Nucleus accumbens (tissue), 56 donors: Measurements from ENCODE around the gene HDAC9.

Experiments used
- DNase-seq, 56 donors: peaks; one replicate each; lab custom pipeline; 2025; lab: John Stamatoyannopoulos, UW

HDAC9 gene

DNA sequence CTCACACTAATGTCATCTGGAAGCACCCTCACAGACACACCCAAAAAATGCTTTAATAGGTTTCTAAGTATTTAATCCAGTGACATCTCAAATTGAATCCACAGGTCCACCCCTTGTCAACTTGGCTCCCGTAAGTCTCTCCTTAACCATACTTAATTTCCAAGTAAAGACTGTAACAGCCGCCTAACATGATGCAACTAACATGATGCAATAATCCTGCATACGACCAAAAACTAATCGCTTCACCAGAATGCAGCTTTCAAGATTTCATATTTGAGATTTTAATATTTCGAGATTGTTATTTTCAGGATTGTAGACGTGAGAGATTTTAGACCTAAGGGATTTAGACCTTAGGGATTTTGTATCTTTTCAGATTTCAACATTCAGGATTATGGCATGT is 3.7 kb upstream of the HDAC9 start:
- DNase-seq: no peak

DNA sequence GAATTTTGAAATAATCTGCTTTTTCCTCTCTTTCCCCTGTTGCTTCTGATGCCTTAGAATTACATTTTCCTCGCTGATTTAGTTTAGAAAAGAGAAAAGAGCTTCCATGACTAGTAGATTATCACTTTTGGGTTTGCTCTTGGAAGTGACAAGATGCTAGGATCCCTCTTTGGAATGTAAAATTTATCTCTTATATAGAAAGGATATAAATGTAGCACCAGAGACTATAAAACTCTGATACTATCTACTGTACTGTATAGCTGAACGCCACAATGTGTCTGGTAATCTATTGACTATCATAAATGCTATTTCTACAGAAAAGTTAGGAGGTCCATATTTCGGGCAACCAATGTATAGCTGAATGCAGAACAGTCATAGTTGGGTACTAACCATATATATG is 1.1 kb upstream of the HDAC9 start:
- no peak for DNase-seq

DNA sequence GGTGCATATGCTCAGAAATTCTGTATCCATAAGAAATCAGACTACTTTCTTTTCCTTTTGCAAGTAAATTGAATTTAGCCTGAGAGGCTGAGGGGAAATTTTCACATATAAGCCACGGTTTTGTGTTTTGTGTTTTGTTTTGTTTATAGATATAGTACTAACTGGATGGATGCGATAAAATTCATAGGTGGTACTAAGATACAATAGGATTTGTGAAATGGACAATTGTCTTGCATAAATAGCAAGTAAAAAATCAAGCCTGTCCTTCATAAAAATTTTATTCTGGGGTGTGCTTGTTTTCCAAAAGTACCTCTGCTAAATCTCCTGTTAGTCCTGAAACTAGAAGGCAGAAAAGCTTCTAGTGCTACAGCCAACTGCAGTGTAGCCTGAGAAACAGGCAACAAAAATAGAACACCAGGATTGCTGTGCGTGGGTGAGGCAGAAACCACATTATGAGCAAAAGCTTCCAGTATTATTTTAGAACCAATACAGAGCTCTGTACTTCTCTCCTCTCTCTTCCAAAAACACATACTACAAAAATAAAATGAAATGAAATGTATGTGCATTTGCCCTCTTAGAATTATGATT is 634 bp upstream of the HDAC9 start:
- peak in 13 of 56 donors; percentile 6 to 64 (median 19) for DNase-seq

DNA sequence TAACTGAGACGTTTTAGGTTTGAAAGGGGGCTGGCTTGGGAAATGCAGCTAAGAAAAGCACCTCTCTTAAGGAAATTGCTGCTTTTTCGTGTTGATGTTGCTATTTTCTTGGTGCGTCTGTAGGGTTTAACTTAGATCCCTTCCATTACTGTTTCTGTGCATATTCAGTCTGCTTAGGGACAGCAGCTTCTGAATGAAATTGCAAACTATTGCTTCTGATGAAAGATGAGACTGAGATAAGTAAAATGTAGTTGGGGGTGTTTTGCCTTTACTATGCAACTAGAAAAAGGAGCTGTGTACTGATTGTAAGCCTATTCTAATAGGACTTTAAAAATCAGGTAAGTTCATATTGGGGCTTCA is 772 bp downstream of the HDAC9 start:
- DNase-seq: no peak

DNA sequence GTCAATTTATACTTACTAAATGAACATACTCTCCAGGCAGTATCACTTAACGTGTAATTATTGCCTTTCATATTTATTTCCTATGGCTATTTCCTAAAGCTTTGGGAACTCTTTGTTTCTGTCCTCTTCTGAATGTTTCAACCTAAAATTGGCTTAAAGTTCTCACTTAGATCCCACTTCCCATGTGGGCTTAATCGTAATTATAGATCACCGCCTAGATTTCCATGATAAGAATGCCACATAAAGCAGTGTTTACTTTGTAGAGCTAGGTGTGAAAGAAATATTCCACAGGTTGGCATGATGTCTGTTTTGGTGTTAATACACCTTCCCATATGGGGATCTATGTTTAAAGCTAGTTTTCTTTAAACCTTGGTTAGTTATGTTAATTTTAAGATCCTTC is 1.5 kb downstream of the HDAC9 start:
- no peak for DNase-seq

DNA sequence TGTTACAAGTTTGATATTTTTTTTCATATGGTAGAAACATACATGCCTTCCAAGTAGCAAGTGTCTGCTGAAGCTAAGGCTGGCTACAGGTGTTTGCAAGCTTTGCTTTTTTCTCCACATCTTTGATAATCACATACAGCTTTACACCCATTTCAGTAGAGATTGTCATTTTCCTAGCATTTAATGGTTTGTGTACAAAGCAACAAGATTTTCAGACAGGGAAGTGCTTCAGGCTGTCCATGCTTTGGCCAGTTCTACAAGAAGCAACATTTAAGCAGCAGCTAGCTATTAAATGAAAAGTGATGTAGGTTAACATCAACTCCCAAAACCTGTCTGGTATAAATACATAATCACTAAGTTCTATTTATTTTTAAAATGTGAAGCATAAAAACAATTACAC is 2.3 kb downstream of the HDAC9 start:
- no peak for DNase-seq

DNA sequence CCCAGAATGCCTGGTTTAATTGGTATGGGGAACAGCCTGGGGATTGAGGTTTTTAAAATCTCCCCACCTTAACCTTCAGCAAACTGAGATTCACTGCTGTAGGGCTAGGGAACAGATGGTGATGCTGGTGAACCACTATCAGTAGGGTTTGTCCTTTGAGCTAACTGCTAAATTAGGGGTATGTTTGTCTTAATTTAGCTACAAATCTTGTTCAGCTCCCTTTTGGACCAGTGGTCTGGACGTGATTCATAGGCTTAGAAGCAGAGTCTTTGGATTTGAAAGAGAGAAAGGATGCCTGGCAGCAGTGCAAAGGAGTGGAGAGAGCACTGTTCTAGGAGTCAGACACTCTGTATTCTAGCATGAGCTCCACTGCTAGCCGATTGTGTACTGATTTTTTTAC is 2.8 kb downstream of the HDAC9 start:
- DNase-seq: no peak

DNA sequence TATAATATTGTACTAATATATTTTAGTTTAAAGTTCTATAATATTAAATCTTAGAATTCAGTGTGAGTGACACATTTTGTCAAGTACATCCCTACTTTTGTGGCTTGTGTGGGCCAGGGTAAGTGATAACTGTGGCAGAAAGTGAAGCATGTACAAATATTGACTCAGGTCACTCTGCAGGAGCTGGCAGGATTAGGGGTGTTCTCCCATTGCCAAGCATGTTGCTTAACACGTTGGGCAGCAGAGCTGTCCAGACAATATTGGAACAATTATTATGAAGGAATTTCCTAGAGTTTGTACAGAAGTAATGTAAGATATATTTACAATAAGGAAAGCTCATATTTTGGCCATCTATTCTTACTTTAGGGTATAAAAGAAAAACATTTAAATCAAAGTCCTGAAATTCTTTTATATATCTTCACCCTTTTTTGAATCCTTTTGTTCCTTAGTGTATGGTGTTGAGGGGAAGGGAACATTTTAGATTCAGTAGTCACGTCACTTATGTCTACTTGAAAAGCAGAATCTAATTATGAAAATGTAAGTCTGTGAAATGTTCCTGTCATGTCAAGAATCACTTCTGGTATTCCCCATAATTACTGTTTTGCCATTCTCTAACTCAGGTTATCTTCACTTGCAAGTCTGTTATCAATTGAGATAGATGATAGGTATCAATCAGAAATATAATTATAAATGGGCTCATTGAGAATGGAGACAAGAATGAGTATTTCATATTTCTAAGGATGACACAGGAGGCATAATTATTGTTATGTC is 4.0 kb downstream of the HDAC9 start:
- no peak for DNase-seq

DNA sequence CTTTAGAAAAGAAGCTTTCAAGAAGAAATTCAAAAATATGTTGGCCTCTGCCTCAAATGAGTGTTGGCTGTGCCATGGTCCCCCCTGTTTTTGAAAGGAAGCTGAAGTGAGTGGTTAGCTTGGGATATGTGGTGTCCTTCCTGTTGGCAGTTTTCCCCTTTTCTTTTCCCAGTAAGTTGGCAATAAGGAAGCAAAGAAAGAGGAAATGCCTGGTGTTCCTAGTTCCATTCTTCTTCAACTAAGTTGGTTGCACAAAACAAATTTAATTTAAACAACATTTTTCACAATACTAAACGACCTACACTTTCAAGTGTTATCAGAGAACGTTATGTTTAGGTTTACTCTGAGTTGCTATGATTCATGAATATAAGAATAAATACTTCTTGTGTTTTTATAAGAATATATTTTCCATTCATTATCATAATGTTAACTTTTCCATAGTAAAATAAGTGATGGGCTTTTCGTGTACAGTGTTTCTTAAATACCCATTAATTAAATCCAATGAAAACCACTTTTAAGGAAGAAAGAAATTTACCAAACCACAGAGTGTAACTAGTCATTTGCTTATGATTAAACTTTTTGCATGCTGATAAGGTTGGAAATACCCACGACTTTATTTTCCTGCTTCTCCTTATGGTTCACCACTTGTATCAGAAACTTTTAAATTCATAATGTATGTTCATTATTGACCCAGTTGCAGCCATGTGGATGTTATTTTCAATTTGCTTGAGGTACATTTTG is 7.7 kb downstream of the HDAC9 start:
- no peak for DNase-seq

DNA sequence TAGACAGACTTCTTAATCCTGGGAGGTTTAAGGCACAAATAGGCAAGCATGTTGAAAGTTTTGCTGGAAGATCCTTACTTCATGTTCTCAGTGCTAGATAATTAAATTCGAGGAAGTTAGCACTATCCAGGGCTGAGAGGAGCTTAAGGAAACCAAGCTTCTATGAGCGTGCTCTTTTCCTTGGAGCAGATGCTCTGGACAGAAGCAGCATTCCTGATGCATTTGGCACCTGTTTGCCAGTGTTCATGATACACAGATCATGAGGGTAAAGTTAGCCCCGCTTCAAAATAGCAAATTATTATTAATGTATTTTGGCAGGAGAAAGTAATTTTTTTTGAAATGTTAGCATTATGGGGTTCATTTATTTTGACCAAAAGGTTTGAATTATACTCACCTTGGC is 9.4 kb downstream of the HDAC9 start:
- DNase-seq: no peak

DNA sequence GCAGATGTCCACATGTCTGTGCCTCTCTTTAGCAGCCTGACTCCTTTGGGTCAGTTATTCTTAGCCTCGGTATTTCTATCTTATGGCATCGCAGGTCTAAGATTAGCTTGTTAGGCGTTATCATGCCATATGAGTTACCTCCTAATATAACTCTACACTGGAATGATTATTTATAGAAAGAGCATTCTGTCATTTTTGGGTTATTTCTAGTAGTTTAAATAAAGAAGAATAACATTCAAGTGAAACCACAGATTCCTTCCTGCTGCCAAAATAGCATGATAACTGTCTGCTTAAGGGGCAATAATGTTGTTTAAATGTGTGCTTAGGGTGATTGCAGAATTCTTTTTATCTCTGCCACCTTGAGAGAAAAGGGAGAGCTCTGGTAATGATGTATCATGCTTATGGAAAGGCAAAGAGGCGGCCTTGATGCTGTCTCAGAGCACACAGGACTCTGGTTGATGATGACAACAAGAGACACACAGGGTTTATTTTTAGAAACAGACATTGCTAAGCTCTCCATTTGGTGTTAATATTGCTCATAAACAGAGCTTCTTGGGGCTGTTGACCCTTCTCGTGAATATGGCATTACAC is 10.4 kb downstream of the HDAC9 start:
- no peak for DNase-seq

DNA sequence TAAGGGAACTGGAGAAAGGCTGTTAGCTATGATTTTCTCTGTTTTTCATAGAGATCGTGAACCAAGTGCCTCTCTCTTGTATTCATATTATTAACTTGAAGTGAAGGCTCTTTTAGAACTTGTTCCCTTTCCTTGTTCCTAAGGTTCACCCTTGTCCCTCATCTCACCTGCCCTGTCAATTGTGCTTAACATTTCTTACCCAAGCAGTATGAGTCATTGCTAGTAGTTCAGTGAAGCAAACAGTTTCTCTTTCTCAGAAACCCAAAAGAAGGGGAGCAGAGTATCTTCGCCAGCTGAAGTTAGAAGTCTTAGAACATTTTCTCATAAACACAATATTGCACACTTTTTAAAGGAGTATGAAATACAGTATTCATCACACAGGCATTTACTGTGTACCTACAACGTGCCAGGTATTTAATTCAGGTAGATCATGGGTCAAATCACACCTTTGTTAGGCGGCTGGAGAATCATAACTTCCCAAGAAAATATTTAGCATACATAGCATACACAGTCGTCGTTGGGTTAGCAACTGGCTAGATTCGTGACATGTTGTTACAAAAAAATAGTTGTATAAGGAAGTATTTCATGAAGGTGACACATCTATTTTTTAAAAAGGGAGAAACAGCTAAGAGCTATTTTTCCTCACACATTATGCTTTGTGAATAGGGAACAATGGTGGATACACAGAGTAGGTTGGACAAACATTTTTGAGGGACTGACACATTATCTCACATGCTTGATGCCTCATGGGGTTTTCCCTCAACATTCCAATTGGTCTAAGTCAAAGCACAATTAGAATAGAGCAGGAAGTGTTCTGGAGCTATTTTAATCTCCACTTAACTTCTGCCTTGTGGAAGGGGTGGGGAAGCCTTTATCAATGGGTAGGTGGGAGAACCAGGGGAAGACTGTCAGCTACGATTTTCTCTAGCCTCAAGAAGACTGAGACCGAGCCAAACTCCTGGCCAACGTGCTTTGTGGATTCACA is 13.2 kb downstream of the HDAC9 start:
- no peak for DNase-seq

DNA sequence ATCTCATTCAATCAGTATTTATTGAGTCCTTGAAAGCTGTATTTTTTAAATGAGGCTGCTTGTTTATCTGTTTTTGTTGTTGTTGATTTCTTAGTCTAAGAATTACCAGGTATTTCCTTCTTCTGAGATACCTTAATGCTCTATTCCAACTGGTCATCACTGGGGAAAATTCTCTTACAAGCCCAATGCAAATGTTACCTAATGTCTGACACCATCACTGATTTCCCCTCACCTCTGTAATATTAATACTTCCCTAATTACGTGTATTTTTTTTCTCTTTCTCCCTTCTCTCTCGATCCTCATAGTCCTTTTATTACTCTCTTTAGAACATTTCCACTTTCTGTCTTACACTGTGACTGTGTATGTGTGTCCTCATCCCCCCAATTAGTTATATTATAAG is 13.9 kb downstream of the HDAC9 start:
- no peak for DNase-seq

DNA sequence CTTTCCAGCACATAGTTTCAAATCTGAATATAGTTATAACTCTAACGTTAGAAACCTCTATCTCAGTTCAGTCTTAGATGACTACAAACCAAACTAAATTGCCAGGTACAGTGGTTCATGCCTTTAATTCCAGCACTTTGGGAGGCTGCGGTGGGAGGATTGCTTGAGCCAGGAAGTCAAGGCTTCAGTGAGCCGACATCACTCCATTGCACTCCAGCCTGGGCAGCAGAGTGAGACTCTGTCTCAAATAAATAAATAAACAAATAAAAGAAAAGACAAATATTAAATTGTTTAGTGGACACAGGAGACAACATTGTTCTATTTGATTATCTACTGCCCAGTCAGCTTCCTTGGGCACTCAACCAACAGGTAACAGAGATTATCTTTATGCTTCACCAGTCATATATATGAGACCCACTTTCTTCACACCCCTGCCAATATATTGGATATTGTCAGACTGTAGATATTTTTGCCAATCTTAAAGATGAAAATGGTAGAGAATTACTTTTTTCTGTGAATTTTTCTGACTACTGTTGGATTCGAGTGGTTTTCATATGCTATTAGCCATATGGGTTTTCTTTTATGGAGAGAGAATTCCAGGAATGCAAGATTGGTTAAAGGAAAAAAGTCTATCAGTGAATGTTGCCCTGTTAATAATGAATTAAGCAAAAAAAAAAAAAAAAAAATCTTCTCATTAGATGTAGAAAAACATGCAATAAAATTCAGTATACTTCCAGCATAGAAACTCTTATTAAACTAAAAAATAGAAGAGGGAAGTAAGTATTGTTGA is 16.0 kb downstream of the HDAC9 start:
- DNase-seq: no peak

DNA sequence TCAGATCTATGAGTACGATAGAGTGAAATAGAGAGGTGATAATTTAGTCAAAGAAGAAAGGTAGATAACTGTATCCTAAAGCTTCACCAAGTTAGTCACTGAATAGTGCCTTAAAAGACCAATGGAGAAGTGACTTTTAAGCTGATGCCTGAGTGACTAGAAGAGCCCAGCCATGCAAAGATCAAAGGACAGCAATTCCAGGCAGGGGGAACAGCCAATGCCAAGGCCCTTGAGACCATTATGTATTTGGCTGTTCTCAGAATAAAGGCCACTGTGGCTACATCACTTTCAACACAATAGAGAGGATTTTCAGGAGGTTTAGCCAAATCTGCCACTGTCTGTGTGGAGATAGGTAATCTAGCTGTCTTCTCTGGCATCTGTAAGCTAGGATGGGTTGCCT is 17.8 kb downstream of the HDAC9 start:
- DNase-seq: no peak

DNA sequence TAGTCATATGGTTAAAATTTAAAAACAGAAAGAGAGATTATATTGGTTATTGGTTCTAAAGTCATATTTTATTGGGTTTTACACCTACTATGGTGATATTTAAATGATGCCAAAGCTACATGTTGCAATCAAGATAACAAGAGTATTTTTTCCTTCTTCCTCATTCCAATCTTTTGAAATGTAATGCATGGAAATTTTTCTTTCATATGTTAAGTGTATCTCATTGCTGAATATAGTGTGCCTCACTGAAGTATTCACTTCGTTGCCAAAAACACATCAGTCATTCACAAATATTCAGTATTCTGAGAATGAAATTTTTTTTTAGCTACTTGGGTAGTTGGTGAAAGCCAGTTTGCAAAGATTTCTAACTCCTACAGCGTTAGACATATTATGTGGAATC is 19.5 kb downstream of the HDAC9 start:
- DNase-seq: no peak

DNA sequence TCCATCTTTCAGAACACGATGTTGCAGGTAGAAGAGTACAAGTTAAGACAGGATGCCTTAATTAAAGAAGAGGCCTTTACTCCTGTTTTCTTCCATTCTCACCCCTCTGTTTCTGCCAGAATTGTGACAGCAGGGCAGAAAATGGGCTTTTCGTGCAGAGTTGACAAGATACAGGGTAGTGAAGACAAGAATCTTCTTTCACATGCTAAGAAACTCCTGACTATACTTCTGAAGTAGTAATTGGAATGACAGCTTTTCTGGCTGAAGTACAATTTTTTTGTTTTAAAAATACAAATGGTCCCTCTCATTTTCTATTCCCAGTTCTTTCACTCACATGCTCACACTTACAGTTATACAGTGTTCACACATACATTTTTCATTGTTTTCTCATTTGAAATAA is 22.1 kb downstream of the HDAC9 start:
- no peak for DNase-seq

DNA sequence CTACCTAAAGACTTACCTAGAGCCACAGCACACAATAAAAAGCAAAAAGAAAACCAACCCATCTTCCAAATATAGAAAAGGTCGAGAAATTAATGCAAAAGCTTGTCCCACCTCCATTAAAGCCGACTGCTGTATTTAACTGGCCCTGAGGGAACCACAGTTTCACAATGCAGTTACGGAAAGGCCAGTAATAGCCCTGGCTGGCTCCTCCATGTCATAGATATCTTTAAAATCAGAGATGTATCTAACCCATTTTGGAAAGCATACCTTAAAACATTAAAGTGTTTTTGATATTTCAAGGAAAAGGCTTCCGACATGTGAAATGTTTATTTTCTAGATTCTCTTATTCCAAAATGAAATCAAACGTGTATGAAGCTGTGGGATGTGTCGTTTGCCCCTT is 23.0 kb downstream of the HDAC9 start:
- no peak for DNase-seq

DNA sequence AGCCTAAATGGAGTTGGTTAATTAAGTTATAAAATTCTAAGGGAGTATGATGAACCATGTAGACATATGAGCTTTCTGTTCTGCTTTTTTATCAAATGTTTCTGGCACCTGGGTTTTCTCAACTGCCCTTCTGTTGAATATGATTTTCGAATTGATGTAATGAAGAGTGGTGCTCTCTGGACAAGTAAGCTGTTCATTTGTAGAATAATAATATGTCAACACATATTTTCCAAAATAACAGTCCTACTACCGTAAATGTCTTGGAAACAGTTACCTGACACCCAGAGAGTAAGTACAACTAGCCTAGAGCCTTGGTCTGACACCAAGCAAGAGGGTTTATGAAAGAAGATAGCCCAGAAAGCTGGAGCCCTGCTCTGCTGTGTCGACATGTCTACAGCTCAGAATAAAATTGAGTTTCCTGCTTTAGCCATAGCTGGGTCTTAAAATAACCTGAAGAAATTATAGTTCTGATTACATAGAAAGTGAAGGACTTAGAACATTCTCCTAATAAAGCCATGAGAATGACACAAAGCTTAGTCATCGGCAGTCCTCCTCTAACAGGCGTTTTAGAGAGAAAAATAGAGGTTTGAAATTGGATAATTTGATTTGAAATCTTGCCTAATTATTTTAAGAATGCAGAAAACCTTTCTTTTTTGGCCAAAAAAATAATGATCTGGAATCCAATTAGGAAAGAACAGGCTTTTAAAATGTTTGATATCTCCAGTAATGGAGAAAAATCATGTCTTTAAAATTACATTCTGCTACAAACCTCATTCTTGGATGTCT is 25.1 kb downstream of the HDAC9 start:
- no peak for DNase-seq
